GM23338 (cell line): ENCODE results near the gene CDK10. TPM values are rescaled to one million over a fixed set of nuclear protein-coding genes. Genes with fewer than 3 reads are reported as not detected.

Experiments used
- ATAC-seq: fragments of 200-7000 bp; cut with Tn5 transposase; 3 replicates; pipeline ENCODE4 v1.9.1; 2020
- DNase-seq: peaks from one replicate; pipeline ENCODE4 v3.0.0-alpha.2; 2015; ENCODE audit warnings: low spot score
- H2AFZ ChIP-seq: fragments of 200-600 bp; sonication (generic); 2 replicates; pipeline ENCODE4 v1.8.0; 2016; ENCODE audit warnings: antibody characterized with exemption, mild to moderate bottlenecking, moderate library complexity
- H3F3A ChIP-seq: fragments of 200-600 bp; sonication (generic); replicated peaks from 2 replicates; pipeline ENCODE4 v1.8.0; 2017; ENCODE audit warnings: antibody characterized with exemption, mixed run types, low read depth
- H3K27ac ChIP-seq: fragments of 200-600 bp; sonication (generic); 2 replicates; pipeline ENCODE4 v1.6.1; 2016; ENCODE audit warnings: low read depth
- H3K27me3 ChIP-seq: fragments of 200-600 bp; sonication (generic); 2 replicates; pipeline ENCODE4 v1.8.0; 2016; ENCODE audit warnings: mild to moderate bottlenecking, mixed run types, moderate library complexity; ENCODE audit not compliant: insufficient read depth
- H3K36me3 ChIP-seq: fragments of 200-600 bp; sonication (generic); 2 replicates; pipeline ENCODE4 v1.8.0; 2016; ENCODE audit warnings: mild to moderate bottlenecking; ENCODE audit not compliant: insufficient read depth
- H3K4me1 ChIP-seq: fragments of 200-600 bp; sonication (generic); 2 replicates; pipeline ENCODE4 v1.8.0; 2016; ENCODE audit warnings: mild to moderate bottlenecking, moderate library complexity; ENCODE audit not compliant: insufficient read depth
- H3K4me2 ChIP-seq: fragments of 200-600 bp; sonication (generic); 2 replicates; pipeline ENCODE4 v1.7.1; 2017; ENCODE audit warnings: mixed run types
- H3K4me3 ChIP-seq: fragments of 200-600 bp; sonication (generic); 2 replicates; pipeline ENCODE4 v1.6.1; 2016; ENCODE audit warnings: mixed run types
- H3K79me2 ChIP-seq: fragments of 200-600 bp; sonication (generic); replicated peaks from 2 replicates; pipeline ENCODE4 v1.8.0; 2017; ENCODE audit warnings: mild to moderate bottlenecking; ENCODE audit not compliant: insufficient read depth
- H3K9me2 ChIP-seq: fragments of 200-600 bp; sonication (generic); 2 replicates; pipeline ENCODE4 v1.8.0; 2017; ENCODE audit not compliant: insufficient read depth
- H4K20me1 ChIP-seq: fragments of 200-600 bp; sonication (generic); replicated peaks from 2 replicates; pipeline ENCODE4 v1.8.0; 2017; ENCODE audit warnings: mild to moderate bottlenecking; ENCODE audit not compliant: insufficient read depth
- H3K27ac Mint-ChIP-seq: 2 replicates; pipeline ENCODE4 v1.8.0; 2020; ENCODE audit warnings: inconsistent platforms, mild to moderate bottlenecking, moderate library complexity, mixed read lengths
- H3K27me3 Mint-ChIP-seq: 3 replicates; pipeline ENCODE4 v1.8.0; 2022; ENCODE audit warnings: low read depth, mild to moderate bottlenecking, moderate library complexity, mixed read lengths, inconsistent platforms; ENCODE audit not compliant: insufficient read depth, poor library complexity
- H3K36me3 Mint-ChIP-seq: 3 replicates; pipeline ENCODE4 v1.8.0; 2021; ENCODE audit warnings: low read depth, mild to moderate bottlenecking, inconsistent platforms, moderate library complexity, mixed read lengths
- H3K4me1 Mint-ChIP-seq: 3 replicates; pipeline ENCODE4 v1.8.0; 2020; ENCODE audit warnings: mild to moderate bottlenecking, inconsistent platforms, mixed read lengths
- H3K4me3 Mint-ChIP-seq: 3 replicates; pipeline ENCODE4 v1.8.0; 2021; ENCODE audit warnings: moderate library complexity, mild to moderate bottlenecking, inconsistent platforms, mixed read lengths
- H3K9me3 Mint-ChIP-seq: 3 replicates; pipeline ENCODE4 v1.8.0; 2020; ENCODE audit warnings: moderate library complexity, mild to moderate bottlenecking, inconsistent platforms, mixed read lengths
- CREB1 ChIP-seq: fragments of 250-450 bp; sonication (Bioruptor Pico); IDR thresholded peaks from 2 replicates; pipeline ENCODE4 v1.5.0; 2020; ENCODE audit warnings: low read depth, mild to moderate bottlenecking, moderate library complexity
- EZH2 ChIP-seq: fragments of 200-600 bp; sonication (generic); IDR thresholded peaks from one replicate; pipeline ENCODE4 v1.8.0; 2017; ENCODE audit warnings: antibody characterized with exemption, mild to moderate bottlenecking, low read depth; ENCODE audit not compliant: unreplicated experiment
- EZH2phosphoT487 ChIP-seq: fragments of 200-600 bp; sonication (generic); IDR thresholded peaks from one replicate; pipeline ENCODE4 v1.8.1; 2018; ENCODE audit warnings: antibody characterized with exemption; ENCODE audit not compliant: unreplicated experiment
- JUNB ChIP-seq: IDR thresholded peaks from one replicate; pipeline ENCODE4 v1.6.1; 2016; ENCODE audit warnings: antibody characterized with exemption; ENCODE audit not compliant: unreplicated experiment
- NANOG ChIP-seq: IDR thresholded peaks from 2 replicates; pipeline ENCODE4 v1.6.1; 2016; ENCODE audit warnings: antibody characterized with exemption, borderline replicate concordance
- POLR2AphosphoS5 ChIP-seq: IDR thresholded peaks from 2 replicates; pipeline ENCODE4 v1.6.1; 2016; ENCODE audit warnings: antibody characterized with exemption, low read depth
- REST ChIP-seq: IDR thresholded peaks from one replicate; pipeline ENCODE4 v1.6.1; 2018; ENCODE audit warnings: antibody characterized with exemption; ENCODE audit not compliant: unreplicated experiment
- STAT1 ChIP-seq: IDR thresholded peaks from one replicate; pipeline ENCODE4 v1.6.1; 2016; ENCODE audit warnings: antibody characterized with exemption; ENCODE audit not compliant: unreplicated experiment
- ZNF114 ChIP-seq: fragments of 250-450 bp; sonication (Bioruptor Pico); IDR thresholded peaks from 2 replicates; pipeline ENCODE4 v1.5.0; 2020; ENCODE audit warnings: mild to moderate bottlenecking, moderate library complexity
- ZNF331 ChIP-seq: fragments of 250-450 bp; sonication (Bioruptor Pico); IDR thresholded peaks from 2 replicates; pipeline ENCODE4 v1.5.0; 2020; ENCODE audit warnings: low read depth, mild to moderate bottlenecking, moderate library complexity
- polyA plus RNA-seq: library from polyadenylated mRNA; unstranded; fragments of >200 nt; fragmentation: Nextera tagmentation; extraction: Ambion mirVana; gene quantifications from 2 replicates; pipeline ENCODE4 v1.2.1, GENCODE V29; 2016
- total RNA-seq: library from RNA; depleted of rRNA; stranded (reverse); fragments of >200 nt; shearing (Covaris generic); gene quantifications from 2 replicates; pipeline ENCODE4 v1.2.3, GENCODE V29; 2014
- TF ChIP-seq, protein P1 (sequence below), 2 experiments: fragments of 200-600 bp in 1 of 2; sonication (generic) in 1 of 2; conservative IDR thresholded peaks; 2 replicates each; pipeline versions ENCODE4 v1.5.1 to v1.6.1; 2016 to 2017; ENCODE audit warnings: antibody characterized with exemption in 2 of 2, low read depth in 2 of 2, mild to moderate bottlenecking in 2 of 2, moderate library complexity in 1 of 2
- TF ChIP-seq, protein P2 (sequence below): IDR thresholded peaks from 2 replicates; pipeline ENCODE4 v1.6.1; 2016; ENCODE audit warnings: antibody characterized with exemption
- TF ChIP-seq, protein P3 (sequence below): fragments of 250-450 bp; sonication (Bioruptor Pico); IDR thresholded peaks from 2 replicates; pipeline ENCODE4 v1.5.0; 2020; ENCODE audit warnings: mild to moderate bottlenecking, moderate library complexity

CDK10 gene
- total and polyA plus RNA-seq, 2 experiments from 2014 or later, result 64.6 to 88.0 TPM

- TF ChIP-seq, protein P1, sequence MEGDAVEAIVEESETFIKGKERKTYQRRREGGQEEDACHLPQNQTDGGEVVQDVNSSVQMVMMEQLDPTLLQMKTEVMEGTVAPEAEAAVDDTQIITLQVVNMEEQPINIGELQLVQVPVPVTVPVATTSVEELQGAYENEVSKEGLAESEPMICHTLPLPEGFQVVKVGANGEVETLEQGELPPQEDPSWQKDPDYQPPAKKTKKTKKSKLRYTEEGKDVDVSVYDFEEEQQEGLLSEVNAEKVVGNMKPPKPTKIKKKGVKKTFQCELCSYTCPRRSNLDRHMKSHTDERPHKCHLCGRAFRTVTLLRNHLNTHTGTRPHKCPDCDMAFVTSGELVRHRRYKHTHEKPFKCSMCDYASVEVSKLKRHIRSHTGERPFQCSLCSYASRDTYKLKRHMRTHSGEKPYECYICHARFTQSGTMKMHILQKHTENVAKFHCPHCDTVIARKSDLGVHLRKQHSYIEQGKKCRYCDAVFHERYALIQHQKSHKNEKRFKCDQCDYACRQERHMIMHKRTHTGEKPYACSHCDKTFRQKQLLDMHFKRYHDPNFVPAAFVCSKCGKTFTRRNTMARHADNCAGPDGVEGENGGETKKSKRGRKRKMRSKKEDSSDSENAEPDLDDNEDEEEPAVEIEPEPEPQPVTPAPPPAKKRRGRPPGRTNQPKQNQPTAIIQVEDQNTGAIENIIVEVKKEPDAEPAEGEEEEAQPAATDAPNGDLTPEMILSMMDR (conservative IDR thresholded peaks at IDR 0.05; ENCODE audit: low read depth in 2 of 2), result no peak
- TF ChIP-seq, protein P2, sequence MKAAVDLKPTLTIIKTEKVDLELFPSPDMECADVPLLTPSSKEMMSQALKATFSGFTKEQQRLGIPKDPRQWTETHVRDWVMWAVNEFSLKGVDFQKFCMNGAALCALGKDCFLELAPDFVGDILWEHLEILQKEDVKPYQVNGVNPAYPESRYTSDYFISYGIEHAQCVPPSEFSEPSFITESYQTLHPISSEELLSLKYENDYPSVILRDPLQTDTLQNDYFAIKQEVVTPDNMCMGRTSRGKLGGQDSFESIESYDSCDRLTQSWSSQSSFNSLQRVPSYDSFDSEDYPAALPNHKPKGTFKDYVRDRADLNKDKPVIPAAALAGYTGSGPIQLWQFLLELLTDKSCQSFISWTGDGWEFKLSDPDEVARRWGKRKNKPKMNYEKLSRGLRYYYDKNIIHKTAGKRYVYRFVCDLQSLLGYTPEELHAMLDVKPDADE, result no peak
- TF ChIP-seq EZH2phosphoT487, result no peak
- no peak for TF ChIP-seq JUNB
- no peak for TF ChIP-seq STAT1
- no peak for TF ChIP-seq NANOG
- no peak for TF ChIP-seq REST
- no peak for TF ChIP-seq ZNF331 (CRISPR knock-in tag)
- TF ChIP-seq, protein P3, sequence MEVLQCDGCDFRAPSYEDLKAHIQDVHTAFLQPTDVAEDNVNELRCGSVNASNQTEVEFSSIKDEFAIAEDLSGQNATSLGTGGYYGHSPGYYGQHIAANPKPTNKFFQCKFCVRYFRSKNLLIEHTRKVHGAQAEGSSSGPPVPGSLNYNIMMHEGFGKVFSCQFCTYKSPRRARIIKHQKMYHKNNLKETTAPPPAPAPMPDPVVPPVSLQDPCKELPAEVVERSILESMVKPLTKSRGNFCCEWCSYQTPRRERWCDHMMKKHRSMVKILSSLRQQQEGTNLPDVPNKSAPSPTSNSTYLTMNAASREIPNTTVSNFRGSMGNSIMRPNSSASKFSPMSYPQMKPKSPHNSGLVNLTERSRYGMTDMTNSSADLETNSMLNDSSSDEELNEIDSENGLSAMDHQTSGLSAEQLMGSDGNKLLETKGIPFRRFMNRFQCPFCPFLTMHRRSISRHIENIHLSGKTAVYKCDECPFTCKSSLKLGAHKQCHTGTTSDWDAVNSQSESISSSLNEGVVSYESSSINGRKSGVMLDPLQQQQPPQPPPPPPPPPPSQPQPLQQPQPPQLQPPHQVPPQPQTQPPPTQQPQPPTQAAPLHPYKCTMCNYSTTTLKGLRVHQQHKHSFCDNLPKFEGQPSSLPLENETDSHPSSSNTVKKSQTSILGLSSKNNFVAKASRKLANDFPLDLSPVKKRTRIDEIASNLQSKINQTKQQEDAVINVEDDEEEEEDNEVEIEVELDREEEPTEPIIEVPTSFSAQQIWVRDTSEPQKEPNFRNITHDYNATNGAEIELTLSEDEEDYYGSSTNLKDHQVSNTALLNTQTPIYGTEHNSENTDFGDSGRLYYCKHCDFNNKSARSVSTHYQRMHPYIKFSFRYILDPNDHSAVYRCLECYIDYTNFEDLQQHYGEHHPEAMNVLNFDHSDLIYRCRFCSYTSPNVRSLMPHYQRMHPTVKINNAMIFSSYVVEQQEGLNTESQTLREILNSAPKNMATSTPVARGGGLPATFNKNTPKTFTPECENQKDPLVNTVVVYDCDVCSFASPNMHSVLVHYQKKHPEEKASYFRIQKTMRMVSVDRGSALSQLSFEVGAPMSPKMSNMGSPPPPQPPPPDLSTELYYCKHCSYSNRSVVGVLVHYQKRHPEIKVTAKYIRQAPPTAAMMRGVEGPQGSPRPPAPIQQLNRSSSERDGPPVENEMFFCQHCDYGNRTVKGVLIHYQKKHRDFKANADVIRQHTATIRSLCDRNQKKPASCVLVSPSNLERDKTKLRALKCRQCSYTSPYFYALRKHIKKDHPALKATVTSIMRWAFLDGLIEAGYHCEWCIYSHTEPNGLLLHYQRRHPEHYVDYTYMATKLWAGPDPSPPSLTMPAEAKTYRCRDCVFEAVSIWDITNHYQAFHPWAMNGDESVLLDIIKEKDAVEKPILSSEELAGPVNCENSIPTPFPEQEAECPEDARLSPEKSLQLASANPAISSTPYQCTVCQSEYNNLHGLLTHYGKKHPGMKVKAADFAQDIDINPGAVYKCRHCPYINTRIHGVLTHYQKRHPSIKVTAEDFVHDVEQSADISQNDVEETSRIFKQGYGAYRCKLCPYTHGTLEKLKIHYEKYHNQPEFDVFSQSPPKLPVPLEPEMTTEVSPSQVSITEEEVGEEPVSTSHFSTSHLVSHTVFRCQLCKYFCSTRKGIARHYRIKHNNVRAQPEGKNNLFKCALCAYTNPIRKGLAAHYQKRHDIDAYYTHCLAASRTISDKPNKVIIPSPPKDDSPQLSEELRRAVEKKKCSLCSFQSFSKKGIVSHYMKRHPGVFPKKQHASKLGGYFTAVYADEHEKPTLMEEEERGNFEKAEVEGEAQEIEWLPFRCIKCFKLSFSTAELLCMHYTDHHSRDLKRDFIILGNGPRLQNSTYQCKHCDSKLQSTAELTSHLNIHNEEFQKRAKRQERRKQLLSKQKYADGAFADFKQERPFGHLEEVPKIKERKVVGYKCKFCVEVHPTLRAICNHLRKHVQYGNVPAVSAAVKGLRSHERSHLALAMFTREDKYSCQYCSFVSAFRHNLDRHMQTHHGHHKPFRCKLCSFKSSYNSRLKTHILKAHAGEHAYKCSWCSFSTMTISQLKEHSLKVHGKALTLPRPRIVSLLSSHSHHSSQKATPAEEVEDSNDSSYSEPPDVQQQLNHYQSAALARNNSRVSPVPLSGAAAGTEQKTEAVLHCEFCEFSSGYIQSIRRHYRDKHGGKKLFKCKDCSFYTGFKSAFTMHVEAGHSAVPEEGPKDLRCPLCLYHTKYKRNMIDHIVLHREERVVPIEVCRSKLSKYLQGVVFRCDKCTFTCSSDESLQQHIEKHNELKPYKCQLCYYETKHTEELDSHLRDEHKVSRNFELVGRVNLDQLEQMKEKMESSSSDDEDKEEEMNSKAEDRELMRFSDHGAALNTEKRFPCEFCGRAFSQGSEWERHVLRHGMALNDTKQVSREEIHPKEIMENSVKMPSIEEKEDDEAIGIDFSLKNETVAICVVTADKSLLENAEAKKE (CRISPR knock-in tag), result no peak
- no peak for TF ChIP-seq ZNF114 (CRISPR knock-in tag)
- no peak for TF ChIP-seq CREB1 (CRISPR knock-in tag)
- no peak for TF ChIP-seq EZH2
- TF ChIP-seq POLR2AphosphoS5, result no peak
- no peaks in the 10 kb centered on the region; the same call in 1 of the 2 replicates for H3K36me3 ChIP-seq
- no peaks in the 10 kb centered on the region for H3K9me2 ChIP-seq
- H3K4me1 ChIP-seq, result peaks cover 12% of the 10 kb centered on the region
- 0 out of 2 replicates have a peak, but pooled peaks cover 5% of the 10 kb centered on the region for H3F3A ChIP-seq
- DNase-seq (peak; percentile 81), ATAC-seq (peak; percentile 31)
- H3K79me2 ChIP-seq, result peaks cover 6% of the 10 kb centered on the region
- Mint-ChIP-seq H3K4me3 (peak overlapping the region; percentile 6; the same call in 1 of the 3 replicates), H3K27ac (no peak overlapping the region; the same call in 1 of the 2 replicates), H3K36me3 (peaks cover 6% of the 10 kb centered on the region), H3K27me3 (peaks cover 27% of the 10 kb centered on the region), H3K4me1 (peaks cover 11% of the 10 kb centered on the region; the same call in 2 of the 3 replicates), H3K9me3 (no peaks in the 10 kb centered on the region)
- H3K4me2 ChIP-seq, result peak overlapping the region; percentile 65
- no peak overlapping the region for H2AFZ ChIP-seq
- H3K27me3 ChIP-seq, result peaks cover 13% of the 10 kb centered on the region; the same call in 1 of the 2 replicates
- no peak overlapping the region for H3K27ac ChIP-seq
- H4K20me1 ChIP-seq, result peaks cover 7% of the 10 kb centered on the region
- 0 out of 2 replicates have a peak overlapping the region, but pooled peaks have one; percentile 13 for H3K4me3 ChIP-seq
Observed at GRCh38 chr16:89709166-89709565, 22.7 kb downstream of the CDK10 start.
